Tibial artery (tissue), 4 donors: Measurements from ENCODE around the gene DENND10.
"Not testable (repeated sequence)": the region's sequence is repeated elsewhere in the genome, so short reads cannot be mapped to it uniquely, and the experiment has no call there.

Source experiments
- DNase-seq, 2 donors: peaks; one replicate each; pipeline ENCODE4 v3.0.0-alpha.2; 2019
- H3K27ac ChIP-seq, 2 donors: fragments of 200-600 bp; sonication (generic) in 1 of 2; 1 replicate in 1 of 2; 2 replicates in 1 of 2; pipeline ENCODE4 v1.5.1; 2018 to 2019; ENCODE audit warnings: mild to moderate bottlenecking in 1 of 2
- H3K27me3 ChIP-seq, 2 donors: fragments of 200-600 bp; sonication (generic) in 1 of 2; one replicate each; pipeline versions ENCODE4 v1.5.1 to v1.6.0; 2016 to 2019
- H3K36me3 ChIP-seq, 3 donors: fragments of 200-600 bp; sonication (generic) in 2 of 3; one replicate each; pipeline ENCODE4 v1.5.1; 2016 to 2019; ENCODE audit warnings: mild to moderate bottlenecking in 2 of 3
- H3K4me1 ChIP-seq, 4 donors: fragments of 200-600 bp; sonication (generic) in 2 of 4; 1 replicate in 3 of 4; 2 replicates in 1 of 4; pipeline ENCODE4 v1.5.1; 2016 to 2019
- H3K4me3 ChIP-seq, 2 donors: fragments of 200-600 bp; sonication (generic) in 1 of 2; 1 replicate in 1 of 2; 2 replicates in 1 of 2; pipeline ENCODE4 v1.5.1; 2018 to 2019; ENCODE audit warnings: mild to moderate bottlenecking in 2 of 2
- H3K9me3 ChIP-seq, 3 donors: fragments of 200-600 bp; sonication (generic) in 1 of 3; one replicate each; pipeline ENCODE4 v1.5.1; 2016 to 2019
- CTCF ChIP-seq, 2 experiments: fragments of 200-600 bp in 1 of 2; fragments of 450-650 bp in 1 of 2; IDR thresholded peaks; one replicate each; pipeline ENCODE4 v1.5.1; 2017 to 2019; ENCODE audit warnings: antibody characterized with exemption in 2 of 2, mild to moderate bottlenecking in 1 of 2, moderate library complexity in 1 of 2
- intact Hi-C: fragments of 100-400 bp; cut with DNase I; formaldehyde crosslinking; loops from one replicate; pipeline ENCODE4 v1.15.0; 2023; ENCODE audit warnings: low total_unique reads

The DENND10 gene

DNA sequence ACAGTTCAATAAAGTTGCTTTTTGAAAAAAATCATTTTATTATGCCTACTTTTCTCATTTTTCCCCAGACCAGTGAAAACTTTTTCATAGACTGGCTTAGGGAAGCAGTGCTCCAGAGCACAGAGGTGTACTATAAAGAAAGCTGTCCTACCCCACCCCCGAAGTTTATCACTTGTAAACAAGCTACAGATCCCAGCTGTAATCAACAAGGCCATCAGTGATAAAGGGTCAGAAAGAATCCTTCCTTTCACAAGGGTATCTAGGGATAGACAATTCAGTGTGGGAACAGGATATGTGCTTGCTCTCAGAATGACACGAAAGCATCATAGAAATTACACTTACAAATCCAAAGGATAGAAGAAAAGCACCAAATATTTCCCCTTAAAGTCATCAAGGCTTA lies 70.2 kb downstream of the DENND10 start:
- H3K36me3 ChIP-seq = peaks cover 44 to 65% (median 62%) of the 10 kb centered on the region in 3 donors
- no peak overlapping the region for H3K27ac ChIP-seq
- intact Hi-C loops = no loop called here
- DNase-seq = no peak
- H3K27me3 ChIP-seq = no peaks in the 10 kb centered on the region
- TF ChIP-seq CTCF (IDR thresholded peaks at IDR 0.05) = no peak
- H3K4me1 ChIP-seq = peaks cover 0 to 29% (median 19%) of the 10 kb centered on the region in 4 donors
- H3K9me3 ChIP-seq = no peaks in the 10 kb centered on the region
- no peak overlapping the region for H3K4me3 ChIP-seq

DNA sequence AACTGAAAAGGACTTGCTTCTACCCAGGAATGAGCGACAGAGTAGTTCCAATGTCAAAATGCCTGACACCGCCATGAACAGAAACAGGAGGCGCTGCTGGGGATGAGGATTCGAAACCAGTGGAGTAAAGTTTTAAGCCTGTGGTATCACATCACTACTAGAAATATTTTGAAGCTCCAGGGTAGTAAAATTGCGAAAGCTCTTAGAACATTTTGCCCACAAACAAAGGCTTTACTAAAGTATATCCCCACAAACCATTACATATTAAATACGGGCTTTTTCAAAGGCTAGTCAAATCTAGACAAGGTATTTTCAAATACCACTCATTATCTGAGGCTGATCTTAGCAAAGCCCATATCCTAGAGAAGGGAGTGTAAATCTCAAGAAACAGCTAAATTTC lies 72.3 kb downstream of the DENND10 start:
- peaks cover 26 to 44% (median 42%) of the 10 kb centered on the region in 3 donors for H3K36me3 ChIP-seq
- peaks cover 0 to 30% (median 20%) of the 10 kb centered on the region in 4 donors for H3K4me1 ChIP-seq
- intact Hi-C loops = no loop called here
- no peak overlapping the region for H3K4me3 ChIP-seq
- no peak overlapping the region for H3K27ac ChIP-seq
- no peak for DNase-seq
- H3K27me3 ChIP-seq = no peaks in the 10 kb centered on the region
- TF ChIP-seq CTCF (IDR thresholded peaks at IDR 0.05) = no peak
- H3K9me3 ChIP-seq = no peaks in the 10 kb centered on the region

DNA sequence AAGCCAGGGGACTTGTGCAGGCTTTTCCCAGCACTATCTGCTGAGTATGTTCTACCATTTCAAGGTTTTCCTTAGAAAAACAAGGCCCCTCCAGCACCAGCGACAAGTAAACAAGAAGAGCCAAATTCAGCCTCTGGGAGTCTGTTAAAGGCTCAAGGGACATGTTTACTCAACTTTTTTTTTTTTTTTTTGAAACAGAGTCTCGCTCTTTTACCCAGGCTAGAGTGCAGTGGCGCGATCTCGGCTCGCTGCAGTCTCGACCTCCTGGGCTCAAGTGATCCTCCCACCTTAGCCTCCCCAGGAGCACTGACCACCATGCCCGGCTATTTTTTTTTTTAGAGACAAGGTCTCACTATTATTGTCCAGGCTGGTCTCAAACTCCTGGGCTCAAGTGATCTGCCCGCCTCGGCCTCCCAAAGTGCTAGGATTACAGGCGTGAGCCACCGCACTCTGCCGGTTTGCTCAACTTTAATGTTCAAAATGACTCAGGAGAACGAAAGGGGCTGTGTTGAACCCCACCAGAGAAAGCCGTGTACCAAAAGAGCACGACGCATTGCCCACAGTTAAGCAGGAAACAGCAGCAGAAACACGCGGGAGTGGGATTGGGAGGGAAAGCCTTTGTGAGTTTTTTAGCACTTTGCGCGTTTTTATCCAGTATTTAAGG lies 73.9 kb downstream of the DENND10 start:
- no peaks in the 10 kb centered on the region for H3K27me3 ChIP-seq
- intact Hi-C loops = no loop called here
- H3K36me3 ChIP-seq = peaks cover 9 to 27% (median 25%) of the 10 kb centered on the region in 3 donors
- H3K4me3 ChIP-seq = peak overlapping the region; percentile 58 to 89
- DNase-seq = no peak
- H3K9me3 ChIP-seq = no peaks in the 10 kb centered on the region
- H3K4me1 ChIP-seq = peaks cover 0 to 27% (median 20%) of the 10 kb centered on the region in 4 donors
- TF ChIP-seq CTCF (IDR thresholded peaks at IDR 0.05) = no peak
- H3K27ac ChIP-seq = peak overlapping the region; percentile 76 to 91

GRCh38 chr10:119178372-119179119 lies 74.6 kb downstream of the DENND10 start, which contains the start of gene PRDX3:
Gene PRDX3, minus strand, starts transcription at chr10:119178812. Its CDS starts 22 bp downstream, at chr10:119178790.
- no peaks in the 10 kb centered on the region for H3K9me3 ChIP-seq
- no peaks in the 10 kb centered on the region for H3K27me3 ChIP-seq
- peak within 1 kb of the TSS; percentile 76 to 91 for H3K27ac ChIP-seq
- peaks cover 0 to 24% (median 20%) of the 10 kb centered on the region in 4 donors for H3K4me1 ChIP-seq
- peaks cover 2 to 20% (median 18%) of the 10 kb centered on the region in 3 donors for H3K36me3 ChIP-seq
- intact Hi-C loops = no loop called here
- DNase-seq = peak; percentile 96
- TF ChIP-seq CTCF (IDR thresholded peaks at IDR 0.05) = peak in 1 of 2 experiments; percentile 26
- peak within 1 kb of the TSS; percentile 58 to 89 for H3K4me3 ChIP-seq

- H3K4me1 ChIP-seq = peaks cover 0 to 24% (median 18%) of the 10 kb centered on the region in 4 donors
- H3K4me3 ChIP-seq, H3K36me3 ChIP-seq, H3K27me3 ChIP-seq, DNase-seq, intact Hi-C loops, H3K27ac ChIP-seq, H3K9me3 ChIP-seq: not testable (repeated sequence)
Measured at GRCh38 chr10:119180850-119181400, 77.0 kb downstream of the DENND10 start.
